ENCODE measurements around the gene MAP1LC3B2. TPM values are rescaled to one million over a fixed set of nuclear protein-coding genes. Genes with fewer than 3 reads are reported as not detected.

The MAP1LC3B2 gene
- 0.62 TPM for total RNA-seq

GRCh38 chr12:116559162-116559935 lies at the start of gene MAP1LC3B2:
TSS of gene MAP1LC3B2 (plus strand) at chr12:116559381. CDS start at chr12:116575943, 16,562 bp downstream.
- peak; percentile 52 for DNase-seq

- DNase-seq = no peak
These were observed 45.2 kb upstream of the MAP1LC3B2 start for GRCh38 chr12:116513944-116514343.

DNA sequence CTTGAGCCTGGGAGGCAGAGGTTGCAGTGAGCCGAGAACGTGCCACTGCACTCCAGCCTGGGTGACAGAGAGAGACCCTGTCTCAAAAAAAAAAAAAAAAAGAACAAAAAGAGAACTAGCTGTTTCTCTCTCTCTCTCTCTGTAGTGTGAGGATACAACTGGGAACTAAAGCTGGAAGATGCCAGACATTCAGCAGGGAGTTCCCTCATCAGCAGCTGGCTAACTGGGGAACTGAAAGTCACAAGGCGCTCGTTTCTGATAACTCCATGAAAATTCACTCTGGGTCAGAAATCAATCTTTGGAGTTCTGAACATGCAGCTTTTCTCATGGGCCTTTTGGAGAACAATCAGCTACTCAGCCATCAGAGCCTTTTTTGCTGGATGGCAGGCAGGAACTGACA lies 43.5 kb upstream of the MAP1LC3B2 start:
- DNase-seq = no peak

- DNase-seq = no peak
These were observed 42.5 kb upstream of the MAP1LC3B2 start for GRCh38 chr12:116516657-116517056.

DNA sequence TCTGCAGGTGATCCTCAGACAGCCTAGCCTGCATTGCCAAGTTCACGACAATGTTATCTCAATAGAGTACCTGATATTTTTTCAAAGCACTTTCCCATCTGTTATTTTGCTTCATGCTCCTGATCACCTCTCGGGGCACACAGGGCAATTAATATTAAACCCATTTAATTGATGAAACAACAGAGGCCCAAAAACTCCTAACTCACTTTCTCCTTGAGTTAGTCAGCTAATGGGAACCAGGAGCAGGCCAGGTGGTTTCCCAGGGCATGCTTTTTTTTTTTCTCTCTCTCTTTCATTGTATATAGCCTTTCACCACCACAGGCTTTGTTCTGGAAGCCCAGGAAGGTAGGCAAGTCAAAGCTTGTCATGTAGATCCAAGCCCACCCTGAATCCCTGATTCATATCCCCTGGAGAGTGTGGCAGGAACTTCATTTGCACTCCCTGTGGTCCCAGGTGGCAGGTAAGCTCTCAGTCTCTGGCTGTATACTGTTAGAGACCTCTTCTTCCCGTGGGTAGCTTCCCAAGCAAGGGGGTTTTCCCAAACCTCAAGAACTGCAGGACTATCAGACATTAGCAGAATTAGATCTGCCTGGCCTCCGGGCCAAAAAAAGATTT lies 41.6 kb upstream of the MAP1LC3B2 start:
- no peak for DNase-seq

DNA sequence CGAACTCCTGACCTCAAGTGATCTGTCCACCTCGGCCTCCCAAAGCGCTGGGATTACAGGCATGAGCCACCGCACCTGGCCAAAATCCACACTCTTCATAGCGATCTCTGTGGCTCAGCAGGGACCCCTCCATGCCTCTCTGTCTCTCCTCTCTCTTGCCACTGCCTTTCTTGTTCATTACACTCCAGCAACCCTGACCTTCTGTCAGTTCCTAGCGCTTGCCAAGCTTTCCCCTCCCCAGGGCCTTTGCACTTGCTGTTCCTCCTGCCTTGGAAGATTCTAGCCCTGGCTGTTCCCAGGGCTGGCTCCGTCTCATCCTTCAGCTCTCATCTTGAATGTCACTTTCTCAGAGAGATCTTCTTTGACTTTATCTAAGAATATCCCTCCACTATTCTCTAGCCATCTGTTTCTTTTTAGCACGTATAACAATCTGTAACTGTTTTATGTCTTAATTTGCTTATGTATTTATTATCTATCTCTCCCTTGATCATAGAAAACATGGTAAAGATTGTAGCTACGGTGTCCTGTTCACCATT lies 38.9 kb upstream of the MAP1LC3B2 start:
- no peak for DNase-seq

- peak; percentile 50 for DNase-seq
These were observed 38.2 kb upstream of the MAP1LC3B2 start for GRCh38 chr12:116520801-116521471.

- DNase-seq = no peak
These were observed 34.9 kb upstream of the MAP1LC3B2 start for GRCh38 chr12:116524311-116524710.

DNA sequence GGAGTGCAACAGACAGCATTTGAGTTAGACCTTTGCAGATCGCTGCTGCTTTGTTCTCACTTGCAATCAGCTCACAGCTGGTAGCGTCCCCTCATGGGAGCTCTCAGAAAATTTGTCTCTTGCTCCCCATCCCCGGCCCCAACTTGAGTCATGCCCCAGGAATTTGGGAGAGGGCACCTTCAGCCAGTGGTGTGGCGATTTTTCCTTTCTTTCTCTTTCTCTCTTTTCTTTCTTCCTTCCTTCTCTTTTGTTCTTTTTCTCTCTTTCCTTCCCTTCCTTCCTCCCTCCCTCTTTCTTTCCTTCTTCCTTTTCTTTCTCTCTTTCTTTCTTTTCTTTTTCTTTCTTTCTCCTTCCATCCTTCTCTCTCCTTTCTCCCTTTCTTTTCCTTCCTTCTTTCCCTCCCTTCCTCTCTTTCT lies 34.2 kb upstream of the MAP1LC3B2 start:
- no peak for DNase-seq

DNA sequence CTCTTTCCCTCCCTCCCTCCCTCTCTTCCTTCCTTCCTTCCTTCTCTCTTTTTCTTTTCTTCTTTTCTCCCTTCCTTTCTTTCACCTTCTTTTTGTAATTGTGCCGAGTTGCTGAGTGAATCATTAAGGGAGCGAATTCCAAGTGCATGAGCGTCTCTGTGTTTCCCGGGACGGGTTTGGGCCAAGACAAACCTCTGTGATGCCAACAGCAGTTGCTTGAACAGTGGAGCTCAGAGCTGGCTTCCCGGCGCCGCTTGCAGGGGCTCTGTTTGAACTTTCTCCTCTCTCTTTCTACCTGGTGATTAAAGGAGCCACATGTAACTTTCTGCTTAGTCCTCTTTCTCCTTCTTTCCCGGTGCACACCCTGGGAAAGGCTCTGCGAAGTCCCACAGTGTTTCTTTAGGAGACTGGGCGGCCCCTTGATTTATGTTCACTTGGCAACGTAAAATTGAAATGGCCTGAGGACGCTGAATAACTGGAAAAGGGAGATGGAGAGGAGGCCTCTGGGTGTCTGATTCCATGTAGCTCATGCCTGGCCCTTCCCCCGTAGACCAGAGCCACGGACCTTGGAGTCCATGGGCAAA lies 33.7 kb upstream of the MAP1LC3B2 start:
- DNase-seq = no peak

DNA sequence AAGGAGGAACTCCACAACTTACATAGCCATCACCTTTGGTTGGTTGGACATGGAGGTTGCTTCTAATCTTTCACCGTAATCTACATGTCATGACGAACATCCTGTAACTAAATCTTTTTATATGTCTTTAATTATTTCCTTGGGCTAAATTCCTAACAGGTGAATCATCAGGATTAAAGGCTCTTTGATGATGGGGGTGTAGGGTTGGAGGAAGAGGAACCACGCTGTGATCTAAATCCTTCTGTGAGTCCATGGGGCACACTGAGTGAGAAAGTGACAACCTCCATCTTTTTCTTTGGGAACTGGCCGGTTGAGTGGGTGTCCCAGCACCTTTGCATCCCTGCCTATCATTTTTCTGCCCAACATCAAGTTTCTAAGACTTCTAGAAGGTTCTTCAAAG lies 31.1 kb upstream of the MAP1LC3B2 start:
- no peak for DNase-seq

GRCh38 chr12:116528498-116528897 lies 30.7 kb upstream of the MAP1LC3B2 start:
- DNase-seq = no peak

DNA sequence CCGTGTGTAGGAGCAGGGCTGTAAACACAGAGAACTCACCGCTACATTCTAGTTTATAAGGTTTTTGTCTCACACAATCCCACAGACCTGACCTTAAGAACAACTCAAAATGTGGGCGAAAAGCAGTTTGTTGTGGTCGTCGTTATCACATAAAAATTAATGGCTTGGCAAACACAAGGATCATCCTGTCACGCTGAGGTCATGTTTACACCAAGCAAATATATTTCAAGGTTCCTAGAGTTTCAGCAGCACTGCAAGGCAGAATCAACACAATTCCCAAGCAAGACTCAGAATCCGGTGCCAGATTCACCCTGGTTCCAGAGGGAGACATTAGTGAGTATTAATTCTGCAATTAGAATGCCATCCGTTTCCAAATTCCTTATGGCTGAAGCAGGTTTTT lies 30.1 kb upstream of the MAP1LC3B2 start:
- DNase-seq = no peak

DNA sequence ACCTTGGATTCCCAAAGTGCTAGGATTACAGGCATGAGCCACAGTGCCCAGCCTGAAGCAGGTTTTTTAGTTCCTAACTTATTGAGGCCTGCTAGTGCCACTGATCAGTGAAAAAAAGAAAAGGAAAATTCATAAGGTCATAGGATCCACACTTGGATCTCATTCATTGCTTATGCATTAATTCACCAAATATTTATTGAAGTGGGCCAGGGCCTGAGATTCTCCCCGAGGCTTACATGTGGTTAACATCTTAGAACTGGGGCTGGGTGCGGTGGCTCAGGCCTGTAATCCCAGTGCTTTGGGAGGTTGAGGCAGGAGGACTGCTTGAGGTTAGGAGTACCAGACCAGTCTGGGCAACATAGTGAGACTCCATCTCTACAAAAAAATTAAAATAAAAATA lies 29.5 kb upstream of the MAP1LC3B2 start:
- DNase-seq = no peak

DNA sequence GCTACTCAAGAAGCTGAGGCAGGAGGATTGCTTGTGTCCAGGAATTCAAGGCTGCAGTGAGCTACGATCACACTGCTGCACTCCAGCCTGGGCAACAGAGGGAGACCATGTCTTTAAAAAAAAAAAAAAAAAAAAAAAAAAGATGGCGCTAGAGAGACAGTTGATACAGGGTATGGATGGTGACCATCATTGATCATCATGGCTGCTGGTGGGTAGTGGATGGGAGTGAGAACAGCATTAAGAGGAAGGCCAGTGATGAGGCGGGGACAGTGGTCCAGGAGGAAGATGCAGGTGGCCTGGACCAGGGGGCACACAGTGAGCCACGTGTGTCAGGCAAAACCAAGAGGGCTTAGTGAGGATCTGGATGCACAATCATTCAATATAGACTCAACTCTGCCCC lies 26.8 kb upstream of the MAP1LC3B2 start:
- no peak for DNase-seq

- no peak for DNase-seq
These were observed 26.2 kb upstream of the MAP1LC3B2 start for GRCh38 chr12:116532986-116533342.

DNA sequence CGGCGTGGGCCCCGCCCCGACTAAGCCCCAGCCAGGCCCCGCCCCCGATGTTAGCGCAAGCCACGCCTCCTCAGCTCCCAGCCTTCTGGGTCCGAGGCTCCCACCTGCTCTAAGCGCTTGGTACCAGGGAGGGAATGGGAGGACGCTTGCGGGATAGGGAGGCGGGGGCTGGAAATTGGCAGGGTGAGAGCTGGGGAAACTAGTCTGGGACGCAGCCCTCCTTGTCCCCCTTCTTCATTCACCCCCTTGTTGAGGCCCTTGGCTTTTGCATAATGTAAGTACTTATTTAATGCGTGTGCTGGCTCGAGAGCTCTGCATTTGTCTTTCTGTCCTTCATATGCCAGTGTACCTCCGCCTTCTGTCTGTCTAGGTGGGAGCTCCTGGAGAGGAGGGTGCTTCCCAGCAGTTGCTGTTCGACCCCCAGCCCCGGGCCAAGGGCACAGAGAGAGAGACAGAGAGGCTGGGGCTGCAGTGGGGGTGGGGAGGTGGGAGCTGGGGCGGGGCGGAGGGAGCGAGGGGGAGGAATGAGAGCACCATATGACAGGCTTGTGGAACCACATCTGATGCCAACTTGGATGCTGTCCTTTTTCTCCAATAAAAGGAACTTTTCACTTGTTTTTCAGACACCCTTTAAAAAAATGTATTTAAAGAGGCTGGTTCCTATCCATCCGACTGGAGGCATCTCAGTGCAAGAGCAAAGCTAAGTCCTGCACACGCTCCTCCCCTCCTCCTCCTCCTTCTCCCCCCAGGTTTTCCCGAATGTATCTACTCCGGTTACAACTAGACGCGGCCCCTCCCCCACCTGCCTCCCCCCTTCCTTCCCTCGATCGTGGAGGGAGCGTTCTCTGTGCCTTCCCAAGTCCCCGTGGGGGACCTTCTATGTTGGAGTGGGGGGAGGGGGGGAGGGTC lies 25.6 kb upstream of the MAP1LC3B2 start:
- peak; percentile 73 for DNase-seq

DNA sequence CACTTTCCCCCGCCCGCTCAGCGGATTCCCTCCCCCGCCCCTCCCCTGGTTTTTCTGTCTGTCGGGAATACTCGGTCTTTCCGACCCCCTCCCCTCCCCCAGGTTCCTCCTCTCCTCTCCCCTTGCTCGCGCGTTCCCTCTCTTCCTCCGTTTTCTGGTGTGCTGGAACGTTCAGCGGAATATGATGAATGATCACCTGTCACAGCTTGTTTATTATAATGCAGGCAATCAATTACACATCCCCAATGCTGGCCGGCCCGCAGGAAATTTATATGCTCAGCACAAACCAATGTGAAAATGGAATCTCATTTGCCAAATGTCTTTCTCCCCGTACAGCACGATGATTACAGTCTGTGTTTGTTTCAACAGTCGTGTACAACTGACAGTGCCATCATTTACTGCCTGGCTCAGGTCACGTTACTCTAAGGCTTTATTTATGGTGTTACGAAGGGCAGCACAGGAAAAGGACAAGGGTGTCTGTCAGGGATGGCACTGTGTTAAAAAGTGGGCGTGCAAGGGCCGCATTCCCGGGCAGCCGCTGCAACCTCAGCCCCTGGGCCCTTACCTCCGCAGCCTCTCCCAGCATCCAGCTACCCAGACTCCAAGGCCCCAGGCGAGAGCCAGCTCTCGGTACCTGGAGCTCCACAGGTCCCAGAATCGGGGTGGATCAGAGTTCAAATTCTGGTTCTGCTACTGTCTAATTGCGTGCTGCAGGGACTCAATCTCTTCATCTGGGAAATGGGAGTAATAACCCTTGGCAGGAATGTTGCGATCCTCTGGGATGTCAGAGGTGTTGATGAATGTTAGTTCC lies 24.7 kb upstream of the MAP1LC3B2 start:
- DNase-seq = peak; percentile 6

GRCh38 chr12:116535241-116535640 lies 23.9 kb upstream of the MAP1LC3B2 start:
- no peak for DNase-seq

DNA sequence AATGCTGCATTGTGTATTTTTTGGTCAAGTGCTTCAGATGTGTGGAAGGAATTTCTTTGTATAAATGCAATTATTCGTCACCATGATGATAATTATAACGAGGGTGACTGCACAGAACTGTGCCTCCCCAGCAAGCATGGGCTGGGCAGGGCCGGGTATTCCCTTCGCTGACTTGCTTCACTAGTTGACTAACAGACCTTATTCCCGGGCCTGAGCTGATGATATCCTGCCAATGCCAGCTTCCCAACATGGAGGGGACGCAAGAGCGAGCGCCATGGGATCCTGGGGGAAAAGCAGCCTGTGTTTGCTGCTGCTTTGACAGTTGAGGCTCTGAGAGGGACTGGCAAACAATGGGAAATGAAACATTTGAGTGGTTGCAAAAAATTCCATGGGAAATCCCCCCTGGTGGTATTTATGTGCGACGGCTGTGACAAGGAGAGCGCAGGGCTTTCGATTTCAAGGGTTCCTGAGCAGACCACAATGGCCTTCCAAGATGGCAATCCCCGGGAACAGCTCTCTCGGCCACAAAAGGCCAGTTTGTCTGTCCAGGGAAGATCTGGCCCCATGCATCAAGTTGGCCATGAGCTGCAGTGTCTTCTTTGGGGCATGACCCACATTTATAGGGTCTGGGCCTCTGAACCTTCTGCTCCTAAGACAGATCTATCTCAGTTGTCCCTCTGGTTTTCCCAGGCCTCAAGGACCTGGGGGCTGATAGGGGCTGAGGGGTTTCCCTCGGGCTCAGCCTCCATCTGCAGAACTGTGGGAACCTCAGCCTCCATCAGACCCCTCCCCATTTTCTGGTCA lies 21.9 kb upstream of the MAP1LC3B2 start:
- DNase-seq = no peak

Data from occipital lobe (tissue), 2 donors.